ENCODE results near the gene NME1. TPM values are rescaled to one million over a fixed set of nuclear protein-coding genes. Genes with fewer than 3 reads are reported as not detected.

Gene NME1
- total and polyA plus RNA-seq, 2 donors (not counting 3 experiments of a cell fraction or from before 2014, with no cell fraction given): 214 to 326 TPM

GRCh38 chr17:51115179-51115578 is 38.2 kb upstream of the NME1 start:
- CTCF ChIA-PET: interaction anchor here (1.2 kb wide), 1 partner anchor 29 kb away, joined by 3 read pairs; no protein-coding TSS in a partner anchor
- Histone ChIP-seq H4K20me1 (replicated peaks; ENCODE audit: control insufficient read depth, extremely low read depth, insufficient read depth, low read length) (peaks cover 14% of the 10 kb centered on the region), H3K4me3 (replicated peaks in 1 of 3; ENCODE audit: insufficient read depth in 1 of 3, low read depth in 1 of 3, low read length in 3 of 3) (no peak overlapping the region), H3K79me2 (ENCODE audit: control insufficient read depth, insufficient read depth, low read length) (peaks cover 73% of the 10 kb centered on the region), H3K27me3 (ENCODE audit: control insufficient read depth in 2 of 2, insufficient read depth in 2 of 2, low read length in 2 of 2) (no peaks in the 10 kb centered on the region), H3K36me3 (ENCODE audit: control insufficient read depth in 2 of 2, extremely low read depth in 1 of 2, insufficient read depth in 2 of 2, low read length in 2 of 2) (no peaks in the 10 kb centered on the region), H3K9me3 (replicated peaks; ENCODE audit: control insufficient read depth, insufficient read depth, low read length) (no peaks in the 10 kb centered on the region), H3K27ac (ENCODE audit: insufficient read depth, low read depth, low read length) (no peak overlapping the region), H3K9me1 (replicated peaks; ENCODE audit: control insufficient read depth, extremely low read depth, insufficient read depth, low read length) (no peaks in the 10 kb centered on the region), H2AFZ (ENCODE audit: low read depth, low read length) (no peak overlapping the region), H3K4me1 (ENCODE audit: control insufficient read depth, extremely low read depth, insufficient read depth, low read length) (peaks cover 18% of the 10 kb centered on the region), H3K4me2 (ENCODE audit: insufficient read depth, low read length) (no peak overlapping the region), H3K9ac (replicated peaks; ENCODE audit: extremely low read depth, insufficient read depth, low read length) (no peak overlapping the region)
- TF ChIP-seq, protein P1, sequence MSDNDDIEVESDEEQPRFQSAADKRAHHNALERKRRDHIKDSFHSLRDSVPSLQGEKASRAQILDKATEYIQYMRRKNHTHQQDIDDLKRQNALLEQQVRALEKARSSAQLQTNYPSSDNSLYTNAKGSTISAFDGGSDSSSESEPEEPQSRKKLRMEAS (IDR thresholded peaks at IDR 0.05; ENCODE audit: insufficient read depth, insufficient read length): no peak
- TF ChIP-seq FOS (IDR thresholded peaks at IDR 0.05; ENCODE audit: borderline replicate concordance, insufficient read depth, low read length): no peak
- TF ChIP-seq GATA2 (IDR thresholded peaks at IDR 0.05; ENCODE audit: insufficient read depth, insufficient read length, low read depth, low read length): no peak
- no peak for TF ChIP-seq EZH2 (IDR thresholded peaks at IDR 0.05; ENCODE audit: borderline replicate concordance, low read depth, low read length, severe bottlenecking)
- TF ChIP-seq, protein P2, sequence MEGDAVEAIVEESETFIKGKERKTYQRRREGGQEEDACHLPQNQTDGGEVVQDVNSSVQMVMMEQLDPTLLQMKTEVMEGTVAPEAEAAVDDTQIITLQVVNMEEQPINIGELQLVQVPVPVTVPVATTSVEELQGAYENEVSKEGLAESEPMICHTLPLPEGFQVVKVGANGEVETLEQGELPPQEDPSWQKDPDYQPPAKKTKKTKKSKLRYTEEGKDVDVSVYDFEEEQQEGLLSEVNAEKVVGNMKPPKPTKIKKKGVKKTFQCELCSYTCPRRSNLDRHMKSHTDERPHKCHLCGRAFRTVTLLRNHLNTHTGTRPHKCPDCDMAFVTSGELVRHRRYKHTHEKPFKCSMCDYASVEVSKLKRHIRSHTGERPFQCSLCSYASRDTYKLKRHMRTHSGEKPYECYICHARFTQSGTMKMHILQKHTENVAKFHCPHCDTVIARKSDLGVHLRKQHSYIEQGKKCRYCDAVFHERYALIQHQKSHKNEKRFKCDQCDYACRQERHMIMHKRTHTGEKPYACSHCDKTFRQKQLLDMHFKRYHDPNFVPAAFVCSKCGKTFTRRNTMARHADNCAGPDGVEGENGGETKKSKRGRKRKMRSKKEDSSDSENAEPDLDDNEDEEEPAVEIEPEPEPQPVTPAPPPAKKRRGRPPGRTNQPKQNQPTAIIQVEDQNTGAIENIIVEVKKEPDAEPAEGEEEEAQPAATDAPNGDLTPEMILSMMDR (IDR thresholded peaks at IDR 0.05; ENCODE audit: extremely low read depth in 1 of 2, insufficient read depth in 1 of 2, low read depth in 1 of 2, low read length in 2 of 2): no peak
- TF ChIP-seq JUN (IDR thresholded peaks at IDR 0.05; ENCODE audit: borderline replicate concordance, insufficient read depth, insufficient read length, low read depth): no peak
- no peak for TF ChIP-seq POLR2AphosphoS5 (IDR thresholded peaks at IDR 0.05; ENCODE audit: insufficient read depth, low read depth, low read length)
- FAIRE-seq (no peak), DNase-seq (ENCODE audit: low read depth, low spot score) (no peak)
- no TSS peak for BruUV-seq (replicated peaks)
- intact Hi-C loops (cut with micrococcal nuclease) (loop anchor here (5.0 kb wide), 1 partner anchor 58 kb away; no protein-coding TSS in a partner anchor), dilution Hi-C loops (cut with MboI; ENCODE audit: extremely low pct_ligation_motif_present, low sequenced_read_pairs) (no loop called here)
- POLR2A ChIA-PET: no interaction called here
